Measurements from ENCODE around the gene SH2D6.

SH2D6 gene

GRCh38 chr2:85431570-85432205 lies 13.2 kb downstream of the SH2D6 start:
- no peaks in the 10 kb centered on the region for H3K4me1 ChIP-seq (ENCODE audit: control insufficient read depth, insufficient read depth, low read length, poor library complexity, severe bottlenecking)
- DNase-seq = no peak
- H3K4me3 ChIP-seq (ENCODE audit: insufficient read depth, low read depth, low read length, poor library complexity, severe bottlenecking) = no peak overlapping the region
- H3K9me3 ChIP-seq (ENCODE audit: control insufficient read depth, low read length) = no peaks in the 10 kb centered on the region
- H3K27ac ChIP-seq (ENCODE audit: insufficient read depth, low read length, poor library complexity, severe bottlenecking) = no peak overlapping the region
- H3K27me3 ChIP-seq (replicated peaks; ENCODE audit: control insufficient read depth, insufficient read depth, low read length, poor library complexity, severe bottlenecking) = no peaks in the 10 kb centered on the region
- no peaks in the 10 kb centered on the region for H3K36me3 ChIP-seq (ENCODE audit: control insufficient read depth, insufficient read depth, low read length)

- Histone ChIP-seq H3K4me1 (ENCODE audit: control insufficient read depth, insufficient read depth, low read length, poor library complexity, severe bottlenecking) (peaks cover 14% of the 10 kb centered on the region), H3K36me3 (ENCODE audit: control insufficient read depth, insufficient read depth, low read length) (no peaks in the 10 kb centered on the region), H3K9me3 (ENCODE audit: control insufficient read depth, low read length) (no peaks in the 10 kb centered on the region), H3K27me3 (replicated peaks; ENCODE audit: control insufficient read depth, insufficient read depth, low read length, poor library complexity, severe bottlenecking) (no peaks in the 10 kb centered on the region), H3K27ac (ENCODE audit: insufficient read depth, low read length, poor library complexity, severe bottlenecking) (no peak overlapping the region), H3K4me3 (ENCODE audit: insufficient read depth, low read depth, low read length, poor library complexity, severe bottlenecking) (no peak overlapping the region)
- DNase-seq = no peak
Measured at GRCh38 chr2:85433511-85434089, 15.1 kb downstream of the SH2D6 start.

- Histone ChIP-seq H3K9me3 (ENCODE audit: control insufficient read depth, low read length) (no peaks in the 10 kb centered on the region), H3K4me3 (ENCODE audit: insufficient read depth, low read depth, low read length, poor library complexity, severe bottlenecking) (no peak overlapping the region), H3K4me1 (ENCODE audit: control insufficient read depth, insufficient read depth, low read length, poor library complexity, severe bottlenecking) (peaks cover 16% of the 10 kb centered on the region), H3K27ac (ENCODE audit: insufficient read depth, low read length, poor library complexity, severe bottlenecking) (no peak overlapping the region), H3K27me3 (replicated peaks; ENCODE audit: control insufficient read depth, insufficient read depth, low read length, poor library complexity, severe bottlenecking) (no peaks in the 10 kb centered on the region), H3K36me3 (ENCODE audit: control insufficient read depth, insufficient read depth, low read length) (no peaks in the 10 kb centered on the region)
- no peak for DNase-seq
Measured at GRCh38 chr2:85434696-85435095, 16.2 kb downstream of the SH2D6 start.

- Histone ChIP-seq H3K36me3 (ENCODE audit: control insufficient read depth, insufficient read depth, low read length) (no peaks in the 10 kb centered on the region), H3K27me3 (replicated peaks; ENCODE audit: control insufficient read depth, insufficient read depth, low read length, poor library complexity, severe bottlenecking) (no peaks in the 10 kb centered on the region), H3K4me3 (ENCODE audit: insufficient read depth, low read depth, low read length, poor library complexity, severe bottlenecking) (no peak overlapping the region), H3K27ac (ENCODE audit: insufficient read depth, low read length, poor library complexity, severe bottlenecking) (no peak overlapping the region), H3K9me3 (ENCODE audit: control insufficient read depth, low read length) (no peaks in the 10 kb centered on the region), H3K4me1 (ENCODE audit: control insufficient read depth, insufficient read depth, low read length, poor library complexity, severe bottlenecking) (peaks cover 16% of the 10 kb centered on the region)
- DNase-seq = no peak
Measured at GRCh38 chr2:85435220-85435958, 16.9 kb downstream of the SH2D6 start.

- Histone ChIP-seq H3K27me3 (replicated peaks; ENCODE audit: control insufficient read depth, insufficient read depth, low read length, poor library complexity, severe bottlenecking) (no peaks in the 10 kb centered on the region), H3K36me3 (ENCODE audit: control insufficient read depth, insufficient read depth, low read length) (no peaks in the 10 kb centered on the region), H3K4me3 (ENCODE audit: insufficient read depth, low read depth, low read length, poor library complexity, severe bottlenecking) (no peak overlapping the region), H3K27ac (ENCODE audit: insufficient read depth, low read length, poor library complexity, severe bottlenecking) (no peak overlapping the region), H3K4me1 (ENCODE audit: control insufficient read depth, insufficient read depth, low read length, poor library complexity, severe bottlenecking) (peaks cover 16% of the 10 kb centered on the region), H3K9me3 (ENCODE audit: control insufficient read depth, low read length) (no peaks in the 10 kb centered on the region)
- no peak for DNase-seq
Measured at GRCh38 chr2:85435981-85436835, 17.7 kb downstream of the SH2D6 start.

- Histone ChIP-seq H3K9me3 (ENCODE audit: control insufficient read depth, low read length) (no peaks in the 10 kb centered on the region), H3K4me3 (ENCODE audit: insufficient read depth, low read depth, low read length, poor library complexity, severe bottlenecking) (peak overlapping the region; percentile 47), H3K27me3 (replicated peaks; ENCODE audit: control insufficient read depth, insufficient read depth, low read length, poor library complexity, severe bottlenecking) (no peaks in the 10 kb centered on the region), H3K4me1 (ENCODE audit: control insufficient read depth, insufficient read depth, low read length, poor library complexity, severe bottlenecking) (peaks cover 16% of the 10 kb centered on the region), H3K36me3 (ENCODE audit: control insufficient read depth, insufficient read depth, low read length) (no peaks in the 10 kb centered on the region), H3K27ac (ENCODE audit: insufficient read depth, low read length, poor library complexity, severe bottlenecking) (peak overlapping the region; percentile 72)
- no peak for DNase-seq
Measured at GRCh38 chr2:85436836-85437487, 18.4 kb downstream of the SH2D6 start.

GRCh38 chr2:85437488-85438200 lies 19.1 kb downstream of the SH2D6 start:
- no peaks in the 10 kb centered on the region for H3K36me3 ChIP-seq (ENCODE audit: control insufficient read depth, insufficient read depth, low read length)
- peak overlapping the region; percentile 47 for H3K4me3 ChIP-seq (ENCODE audit: insufficient read depth, low read depth, low read length, poor library complexity, severe bottlenecking)
- no peaks in the 10 kb centered on the region for H3K27me3 ChIP-seq (replicated peaks; ENCODE audit: control insufficient read depth, insufficient read depth, low read length, poor library complexity, severe bottlenecking)
- no peaks in the 10 kb centered on the region for H3K9me3 ChIP-seq (ENCODE audit: control insufficient read depth, low read length)
- DNase-seq = peak; percentile 65 to 68 (median 66)
- H3K4me1 ChIP-seq (ENCODE audit: control insufficient read depth, insufficient read depth, low read length, poor library complexity, severe bottlenecking) = peaks cover 16% of the 10 kb centered on the region
- H3K27ac ChIP-seq (ENCODE audit: insufficient read depth, low read length, poor library complexity, severe bottlenecking) = peak overlapping the region; percentile 72

- H3K36me3 ChIP-seq (ENCODE audit: control insufficient read depth, insufficient read depth, low read length) = no peaks in the 10 kb centered on the region
- peak overlapping the region; percentile 47 for H3K4me3 ChIP-seq (ENCODE audit: insufficient read depth, low read depth, low read length, poor library complexity, severe bottlenecking)
- no peaks in the 10 kb centered on the region for H3K9me3 ChIP-seq (ENCODE audit: control insufficient read depth, low read length)
- peaks cover 16% of the 10 kb centered on the region for H3K4me1 ChIP-seq (ENCODE audit: control insufficient read depth, insufficient read depth, low read length, poor library complexity, severe bottlenecking)
- peak overlapping the region; percentile 72 for H3K27ac ChIP-seq (ENCODE audit: insufficient read depth, low read length, poor library complexity, severe bottlenecking)
- no peaks in the 10 kb centered on the region for H3K27me3 ChIP-seq (replicated peaks; ENCODE audit: control insufficient read depth, insufficient read depth, low read length, poor library complexity, severe bottlenecking)
- DNase-seq = no peak
Measured at GRCh38 chr2:85438201-85439024, 19.9 kb downstream of the SH2D6 start.

All from effector memory CD4-positive, alpha-beta T cell (primary cell).